ENCODE measurements around the gene PSD.

GRCh38 chr10:102375250-102375649 lies 43.3 kb downstream of the PSD start:
- TF ChIP-seq CTCF (conservative IDR thresholded peaks at IDR 0.05) (no peak), EZH2 (IDR thresholded peaks at IDR 0.05; ENCODE audit: low read depth) (no peak)

All from PC-9 (cell line).